HEK293 (cell line): ENCODE data around the gene SUSD6.
A peak's percentile ranks its signal among the peaks of the same experiment; 100 is the strongest.

Source experiments
- AEBP2 ChIP-seq: fragments of 450-650 bp; formaldehyde crosslinking; IDR thresholded peaks from 2 replicates; pipeline ENCODE4 v1.5.1; 2016; ENCODE audit warnings: missing biosample characterization, missing genetic modification characterization, borderline replicate concordance
- EGR2 ChIP-seq: fragments of 450-650 bp; formaldehyde crosslinking; IDR thresholded peaks from 2 replicates; pipeline ENCODE4 v1.5.1; 2016; ENCODE audit warnings: low read depth, missing biosample characterization, missing genetic modification characterization
- GFI1B ChIP-seq: fragments of 450-650 bp; formaldehyde crosslinking; IDR thresholded peaks from 2 replicates; pipeline ENCODE4 v1.5.1; 2016; ENCODE audit warnings: missing biosample characterization, missing genetic modification characterization
- TSHZ1 ChIP-seq: fragments of 450-650 bp; formaldehyde crosslinking; IDR thresholded peaks from 2 replicates; pipeline ENCODE4 v1.5.1; 2016; ENCODE audit warnings: missing biosample characterization, missing genetic modification characterization, borderline replicate concordance
- ZNF221 ChIP-seq: fragments of 450-650 bp; formaldehyde crosslinking; IDR thresholded peaks from 2 replicates; pipeline ENCODE4 v1.5.1; 2017; ENCODE audit warnings: missing biosample characterization, missing genetic modification characterization, borderline replicate concordance
- ZNF280D ChIP-seq: fragments of 450-650 bp; formaldehyde crosslinking; IDR thresholded peaks from 2 replicates; pipeline ENCODE4 v1.5.1; 2016; ENCODE audit warnings: missing biosample characterization, missing genetic modification characterization
- ZNF423 ChIP-seq: fragments of 450-650 bp; formaldehyde crosslinking; IDR thresholded peaks from 2 replicates; pipeline ENCODE4 v1.5.1; 2016; ENCODE audit warnings: missing biosample characterization, missing genetic modification characterization
- ZNF426 ChIP-seq: fragments of 450-650 bp; formaldehyde crosslinking; IDR thresholded peaks from 2 replicates; pipeline ENCODE4 v1.5.1; 2017; ENCODE audit warnings: missing biosample characterization, missing genetic modification characterization, mild to moderate bottlenecking, inconsistent platforms, moderate library complexity
- ZNF530 ChIP-seq: fragments of 450-650 bp; formaldehyde crosslinking; IDR thresholded peaks from 2 replicates; pipeline ENCODE4 v1.5.1; 2016; ENCODE audit warnings: low read depth, missing biosample characterization, missing genetic modification characterization
- ZNF548 ChIP-seq: fragments of 450-650 bp; formaldehyde crosslinking; IDR thresholded peaks from 2 replicates; pipeline ENCODE4 v1.5.1; 2016; ENCODE audit warnings: missing biosample characterization, missing genetic modification characterization
- ZNF664 ChIP-seq: fragments of 450-650 bp; formaldehyde crosslinking; IDR thresholded peaks from 2 replicates; pipeline ENCODE4 v1.5.1; 2016; ENCODE audit warnings: missing biosample characterization, missing genetic modification characterization
- ZNF677 ChIP-seq: fragments of 450-650 bp; IDR thresholded peaks from 2 replicates; pipeline ENCODE4 v1.5.0; 2018; ENCODE audit warnings: missing biosample characterization, mild to moderate bottlenecking, missing genetic modification characterization, moderate library complexity
- ZNF747 ChIP-seq: fragments of 450-650 bp; formaldehyde crosslinking; IDR thresholded peaks from 2 replicates; pipeline ENCODE4 v1.5.1; 2016; ENCODE audit warnings: missing biosample characterization, missing genetic modification characterization
- ZNF843 ChIP-seq: fragments of 450-650 bp; formaldehyde crosslinking; IDR thresholded peaks from 2 replicates; pipeline ENCODE4 v1.5.1; 2016; ENCODE audit warnings: missing biosample characterization, missing genetic modification characterization
- TF ChIP-seq, protein P1 (sequence below): fragments of 450-650 bp; formaldehyde crosslinking; conservative IDR thresholded peaks from 2 replicates; pipeline ENCODE4 v1.5.1; 2016; ENCODE audit warnings: low read depth, missing biosample characterization, missing genetic modification characterization
- TF ChIP-seq, protein P2 (sequence below): fragments of 450-650 bp; formaldehyde crosslinking; IDR thresholded peaks from 2 replicates; pipeline ENCODE4 v1.5.1; 2016; ENCODE audit warnings: missing biosample characterization, missing genetic modification characterization
- TF ChIP-seq, protein P3 (sequence below): fragments of 450-650 bp; formaldehyde crosslinking; IDR thresholded peaks from 2 replicates; pipeline ENCODE4 v1.5.1; 2016; ENCODE audit warnings: missing biosample characterization, missing genetic modification characterization

SUSD6 gene

DNA sequence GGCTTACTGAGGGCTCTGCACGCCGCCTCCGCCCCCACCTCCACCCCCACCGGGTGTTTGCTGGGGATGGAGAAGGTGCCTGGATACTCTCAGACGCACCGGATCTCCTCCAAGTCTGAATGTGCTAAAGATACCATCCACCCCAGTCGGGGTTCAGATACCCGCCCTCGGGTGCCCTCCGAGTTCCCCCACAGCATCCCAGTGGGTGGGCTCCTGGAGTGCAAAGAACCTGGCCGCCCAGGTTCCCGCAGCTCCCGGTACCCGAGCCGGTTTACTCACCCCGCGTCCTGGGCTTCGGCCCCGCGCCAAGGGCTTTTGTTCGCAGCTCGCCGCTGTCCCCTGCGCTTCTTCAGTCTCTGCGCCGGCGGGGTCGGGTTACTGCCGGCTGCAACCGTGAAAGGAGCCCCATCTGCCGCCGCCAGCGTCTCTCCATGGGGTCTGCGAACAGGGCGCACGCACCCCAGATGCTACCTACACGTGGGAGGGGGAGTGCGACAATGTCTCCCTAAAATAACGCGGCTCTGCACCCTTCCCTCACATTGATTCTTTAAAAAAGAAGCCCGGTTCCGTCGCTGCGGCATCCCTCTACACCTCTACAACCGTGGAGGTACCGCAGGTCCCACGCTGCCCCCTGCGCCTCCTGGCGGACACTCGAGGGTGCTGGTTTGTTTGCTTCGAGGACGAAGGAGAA is 37.0 kb upstream of the SUSD6 start, which contains the start of gene CCDC177 (continued):
- TF ChIP-seq, protein P1, sequence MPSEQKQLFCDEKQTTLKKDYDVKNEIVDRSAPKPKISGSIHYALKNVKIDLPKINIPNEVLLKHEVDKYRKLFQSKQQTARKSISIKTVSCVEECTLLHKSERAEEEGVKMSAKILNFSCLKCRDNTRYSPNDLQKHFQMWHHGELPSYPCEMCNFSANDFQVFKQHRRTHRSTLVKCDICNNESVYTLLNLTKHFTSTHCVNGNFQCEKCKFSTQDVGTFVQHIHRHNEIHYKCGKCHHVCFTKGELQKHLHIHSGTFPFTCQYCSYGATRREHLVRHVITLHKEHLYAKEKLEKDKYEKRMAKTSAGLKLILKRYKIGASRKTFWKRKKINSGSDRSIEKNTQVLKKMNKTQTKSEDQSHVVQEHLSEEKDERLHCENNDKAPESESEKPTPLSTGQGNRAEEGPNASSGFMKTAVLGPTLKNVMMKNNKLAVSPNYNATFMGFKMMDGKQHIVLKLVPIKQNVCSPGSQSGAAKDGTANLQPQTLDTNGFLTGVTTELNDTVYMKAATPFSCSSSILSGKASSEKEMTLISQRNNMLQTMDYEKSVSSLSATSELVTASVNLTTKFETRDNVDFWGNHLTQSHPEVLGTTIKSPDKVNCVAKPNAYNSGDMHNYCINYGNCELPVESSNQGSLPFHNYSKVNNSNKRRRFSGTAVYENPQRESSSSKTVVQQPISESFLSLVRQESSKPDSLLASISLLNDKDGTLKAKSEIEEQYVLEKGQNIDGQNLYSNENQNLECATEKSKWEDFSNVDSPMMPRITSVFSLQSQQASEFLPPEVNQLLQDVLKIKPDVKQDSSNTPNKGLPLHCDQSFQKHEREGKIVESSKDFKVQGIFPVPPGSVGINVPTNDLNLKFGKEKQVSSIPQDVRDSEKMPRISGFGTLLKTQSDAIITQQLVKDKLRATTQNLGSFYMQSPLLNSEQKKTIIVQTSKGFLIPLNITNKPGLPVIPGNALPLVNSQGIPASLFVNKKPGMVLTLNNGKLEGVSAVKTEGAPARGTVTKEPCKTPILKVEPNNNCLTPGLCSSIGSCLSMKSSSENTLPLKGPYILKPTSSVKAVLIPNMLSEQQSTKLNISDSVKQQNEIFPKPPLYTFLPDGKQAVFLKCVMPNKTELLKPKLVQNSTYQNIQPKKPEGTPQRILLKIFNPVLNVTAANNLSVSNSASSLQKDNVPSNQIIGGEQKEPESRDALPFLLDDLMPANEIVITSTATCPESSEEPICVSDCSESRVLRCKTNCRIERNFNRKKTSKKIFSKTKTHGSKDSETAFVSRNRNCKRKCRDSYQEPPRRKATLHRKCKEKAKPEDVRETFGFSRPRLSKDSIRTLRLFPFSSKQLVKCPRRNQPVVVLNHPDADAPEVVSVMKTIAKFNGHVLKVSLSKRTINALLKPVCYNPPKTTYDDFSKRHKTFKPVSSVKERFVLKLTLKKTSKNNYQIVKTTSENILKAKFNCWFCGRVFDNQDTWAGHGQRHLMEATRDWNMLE (tag by site-specific recombination): no peak
- TF ChIP-seq, protein P2, sequence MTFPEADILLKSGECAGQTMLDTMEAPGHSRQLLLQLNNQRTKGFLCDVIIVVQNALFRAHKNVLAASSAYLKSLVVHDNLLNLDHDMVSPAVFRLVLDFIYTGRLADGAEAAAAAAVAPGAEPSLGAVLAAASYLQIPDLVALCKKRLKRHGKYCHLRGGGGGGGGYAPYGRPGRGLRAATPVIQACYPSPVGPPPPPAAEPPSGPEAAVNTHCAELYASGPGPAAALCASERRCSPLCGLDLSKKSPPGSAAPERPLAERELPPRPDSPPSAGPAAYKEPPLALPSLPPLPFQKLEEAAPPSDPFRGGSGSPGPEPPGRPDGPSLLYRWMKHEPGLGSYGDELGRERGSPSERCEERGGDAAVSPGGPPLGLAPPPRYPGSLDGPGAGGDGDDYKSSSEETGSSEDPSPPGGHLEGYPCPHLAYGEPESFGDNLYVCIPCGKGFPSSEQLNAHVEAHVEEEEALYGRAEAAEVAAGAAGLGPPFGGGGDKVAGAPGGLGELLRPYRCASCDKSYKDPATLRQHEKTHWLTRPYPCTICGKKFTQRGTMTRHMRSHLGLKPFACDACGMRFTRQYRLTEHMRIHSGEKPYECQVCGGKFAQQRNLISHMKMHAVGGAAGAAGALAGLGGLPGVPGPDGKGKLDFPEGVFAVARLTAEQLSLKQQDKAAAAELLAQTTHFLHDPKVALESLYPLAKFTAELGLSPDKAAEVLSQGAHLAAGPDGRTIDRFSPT (tag by site-specific recombination): no peak
- TF ChIP-seq AEBP2 (tag by site-specific recombination) (no peak), ZNF664 (no peak), GFI1B (no peak), ZNF280D (tag by site-specific recombination) (no peak), ZNF423 (tag by site-specific recombination) (peak; percentile 57), ZNF530 (tag by site-specific recombination) (no peak), ZNF221 (tag by site-specific recombination) (no peak), ZNF747 (tag by site-specific recombination) (no peak), TSHZ1 (tag by site-specific recombination) (no peak), EGR2 (tag by site-specific recombination) (no peak), ZNF426 (tag by site-specific recombination) (no peak), ZNF548 (tag by site-specific recombination) (no peak), ZNF843 (tag by site-specific recombination) (no peak), ZNF677 (tag by site-specific recombination) (no peak)
- TF ChIP-seq, protein P3, sequence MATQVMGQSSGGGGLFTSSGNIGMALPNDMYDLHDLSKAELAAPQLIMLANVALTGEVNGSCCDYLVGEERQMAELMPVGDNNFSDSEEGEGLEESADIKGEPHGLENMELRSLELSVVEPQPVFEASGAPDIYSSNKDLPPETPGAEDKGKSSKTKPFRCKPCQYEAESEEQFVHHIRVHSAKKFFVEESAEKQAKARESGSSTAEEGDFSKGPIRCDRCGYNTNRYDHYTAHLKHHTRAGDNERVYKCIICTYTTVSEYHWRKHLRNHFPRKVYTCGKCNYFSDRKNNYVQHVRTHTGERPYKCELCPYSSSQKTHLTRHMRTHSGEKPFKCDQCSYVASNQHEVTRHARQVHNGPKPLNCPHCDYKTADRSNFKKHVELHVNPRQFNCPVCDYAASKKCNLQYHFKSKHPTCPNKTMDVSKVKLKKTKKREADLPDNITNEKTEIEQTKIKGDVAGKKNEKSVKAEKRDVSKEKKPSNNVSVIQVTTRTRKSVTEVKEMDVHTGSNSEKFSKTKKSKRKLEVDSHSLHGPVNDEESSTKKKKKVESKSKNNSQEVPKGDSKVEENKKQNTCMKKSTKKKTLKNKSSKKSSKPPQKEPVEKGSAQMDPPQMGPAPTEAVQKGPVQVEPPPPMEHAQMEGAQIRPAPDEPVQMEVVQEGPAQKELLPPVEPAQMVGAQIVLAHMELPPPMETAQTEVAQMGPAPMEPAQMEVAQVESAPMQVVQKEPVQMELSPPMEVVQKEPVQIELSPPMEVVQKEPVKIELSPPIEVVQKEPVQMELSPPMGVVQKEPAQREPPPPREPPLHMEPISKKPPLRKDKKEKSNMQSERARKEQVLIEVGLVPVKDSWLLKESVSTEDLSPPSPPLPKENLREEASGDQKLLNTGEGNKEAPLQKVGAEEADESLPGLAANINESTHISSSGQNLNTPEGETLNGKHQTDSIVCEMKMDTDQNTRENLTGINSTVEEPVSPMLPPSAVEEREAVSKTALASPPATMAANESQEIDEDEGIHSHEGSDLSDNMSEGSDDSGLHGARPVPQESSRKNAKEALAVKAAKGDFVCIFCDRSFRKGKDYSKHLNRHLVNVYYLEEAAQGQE (tag by site-specific recombination): no peak
